HepG2 (cell line): ENCODE measurements around the gene SP140L.

Source experiments
- FLYWCH1 ChIP-seq: sonication (generic); formaldehyde crosslinking; IDR thresholded peaks from 2 replicates; pipeline ENCODE4 v1.8.1; 2023; ENCODE audit warnings: mild to moderate bottlenecking, missing genetic modification reagents
- NPAS2 ChIP-seq: sonication (generic); formaldehyde crosslinking; IDR thresholded peaks from 2 replicates; pipeline ENCODE4 v1.8.0; 2022; ENCODE audit warnings: mild to moderate bottlenecking, missing genetic modification reagents, borderline replicate concordance
- PCBP1 ChIP-seq: fragments of 200-400 bp; formaldehyde crosslinking; IDR thresholded peaks from 2 replicates; pipeline ENCODE4 v1.6.1; 2017; ENCODE audit warnings: mild to moderate bottlenecking, low read depth, low read length, borderline replicate concordance
- POLR2A ChIP-seq, 2 experiments: IDR thresholded peaks; 2 replicates each; pipeline ENCODE4 v1.6.1; 2011; ENCODE audit warnings: low read depth in 2 of 2, low read length in 2 of 2, mild to moderate bottlenecking in 1 of 2, moderate library complexity in 1 of 2; ENCODE audit not compliant: insufficient read depth in 1 of 2
- POLR2AphosphoS2 ChIP-seq: IDR thresholded peaks from 2 replicates; pipeline ENCODE4 v1.6.1; 2011; ENCODE audit warnings: low read depth, low read length, improper control_type of control experiment
- SIN3B ChIP-seq: fragments of 150-350 bp; IDR thresholded peaks from 2 replicates; pipeline ENCODE4 v1.6.1; 2014; ENCODE audit warnings: low read length
- ZFP41 ChIP-seq: sonication (generic); formaldehyde crosslinking; IDR thresholded peaks from 2 replicates; pipeline ENCODE4 v1.4.0; 2020; ENCODE audit warnings: mild to moderate bottlenecking, missing genetic modification reagents, borderline replicate concordance

DNA sequence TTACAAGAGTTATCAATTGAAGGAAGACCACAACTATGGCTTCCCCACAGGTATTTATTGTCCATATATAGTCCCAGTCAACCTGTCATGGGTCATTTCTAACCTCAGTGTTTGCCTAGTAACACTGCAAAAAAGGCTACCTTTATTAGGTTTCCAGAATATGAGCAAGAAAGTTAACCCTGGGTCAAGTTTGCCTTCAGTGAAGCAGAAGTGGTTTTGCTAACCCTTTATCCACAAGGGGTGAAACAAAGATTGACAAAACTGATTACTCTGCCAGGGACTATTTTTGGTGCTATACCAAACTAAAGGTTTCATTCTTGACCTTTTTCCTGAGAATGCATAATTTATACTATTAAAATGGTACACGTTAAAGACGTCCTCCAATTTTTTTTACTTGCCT lies 117.8 kb downstream of the SP140L start:
- TF ChIP-seq FLYWCH1 (no peak), PCBP1 (no peak), NPAS2 (CRISPR knock-in tag) (no peak), POLR2A (IDR thresholded peaks at IDR 0.05; ENCODE audit: insufficient read depth in 1 of 2, low read depth in 2 of 2, low read length in 2 of 2) (no peak), SIN3B (no peak), ZFP41 (no peak), POLR2AphosphoS2 (no peak)
